HG02759 (cell line): ENCODE measurements around the gene OBP2A.

Experiments
- ATAC-seq: cut with Tn5 transposase; IDR thresholded peaks from one replicate; pipeline ENCODE4 v1.9.1; 2021; ENCODE audit warnings: mild to moderate bottlenecking, moderate library complexity; ENCODE audit not compliant: unreplicated experiment

The OBP2A gene

GRCh38 chr9:135551031-135551430 is 5.1 kb downstream of the OBP2A start:
- ATAC-seq: no peak

GRCh38 chr9:135551456-135551855 is 5.5 kb downstream of the OBP2A start:
- no peak for ATAC-seq

- ATAC-seq: no peak
Measured at GRCh38 chr9:135552021-135552697, 6.2 kb downstream of the OBP2A start.

- no peak for ATAC-seq
Measured at GRCh38 chr9:135552698-135553171, 6.8 kb downstream of the OBP2A start.

- no peak for ATAC-seq
Measured at GRCh38 chr9:135554718-135555117, 8.8 kb downstream of the OBP2A start.

GRCh38 chr9:135555203-135555602 is 9.3 kb downstream of the OBP2A start:
- no peak for ATAC-seq

GRCh38 chr9:135555910-135556309 is 10.0 kb downstream of the OBP2A start:
- ATAC-seq: no peak

GRCh38 chr9:135559606-135560005 is 13.7 kb downstream of the OBP2A start:
- ATAC-seq: no peak

GRCh38 chr9:135561391-135562234 is 15.7 kb downstream of the OBP2A start, which contains the start of gene PAEP:
PAEP (plus strand) TSS chr9:135561756.
- no peak for ATAC-seq

- ATAC-seq: no peak
Measured at GRCh38 chr9:135562235-135562745, 16.4 kb downstream of the OBP2A start.

- no peak for ATAC-seq
Measured at GRCh38 chr9:135563039-135563476, 17.1 kb downstream of the OBP2A start.

GRCh38 chr9:135563858-135564257 is 17.9 kb downstream of the OBP2A start:
- ATAC-seq: no peak

- ATAC-seq: no peak
Measured at GRCh38 chr9:135565141-135565628, 19.3 kb downstream of the OBP2A start.

GRCh38 chr9:135565636-135566035 is 19.7 kb downstream of the OBP2A start:
- no peak for ATAC-seq

- no peak for ATAC-seq
Measured at GRCh38 chr9:135566552-135566951, 20.6 kb downstream of the OBP2A start.

GRCh38 chr9:135567311-135567710 is 21.4 kb downstream of the OBP2A start:
- ATAC-seq: no peak

- ATAC-seq: no peak
Measured at GRCh38 chr9:135568026-135568425, 22.1 kb downstream of the OBP2A start.

- no peak for ATAC-seq
Measured at GRCh38 chr9:135570456-135570855, 24.5 kb downstream of the OBP2A start.

GRCh38 chr9:135572233-135572632 is 26.3 kb downstream of the OBP2A start:
- ATAC-seq: no peak

GRCh38 chr9:135573124-135573523 is 27.2 kb downstream of the OBP2A start:
- no peak for ATAC-seq

GRCh38 chr9:135574331-135574730 is 28.4 kb downstream of the OBP2A start:
- no peak for ATAC-seq

- no peak for ATAC-seq
Measured at GRCh38 chr9:135574943-135575342, 29.0 kb downstream of the OBP2A start.
